SK-N-SH treated with all-trans-retinoic acid at 6 μM for 48 hours (cell line): Measurements from ENCODE around the gene VWF.
"Not testable (repeated sequence)": the region's sequence is repeated elsewhere in the genome, so short reads cannot be mapped to it uniquely, and the experiment has no call there.

Source experiments
- ATAC-seq: fragments of 200-7000 bp; cut with Tn5 transposase; 3 replicates; pipeline ENCODE4 v1.9.1; 2020; ENCODE audit warnings: mild to moderate bottlenecking, moderate library complexity
- ARNTL ChIP-seq: fragments of 450-650 bp; formaldehyde crosslinking; IDR thresholded peaks from 2 replicates; pipeline ENCODE4 v1.5.0; 2020; ENCODE audit warnings: low read depth, mild to moderate bottlenecking, moderate library complexity, borderline replicate concordance
- BACH2 ChIP-seq: fragments of 250-450 bp; sonication (Bioruptor Pico); IDR thresholded peaks from 2 replicates; pipeline ENCODE4 v1.9.0; 2021; ENCODE audit warnings: mild to moderate bottlenecking, borderline replicate concordance
- CSDC2 ChIP-seq: fragments of 250-450 bp; sonication (Bioruptor Pico); IDR thresholded peaks from 2 replicates; pipeline ENCODE4 v1.5.0; 2020; ENCODE audit warnings: mild to moderate bottlenecking, moderate library complexity
- ESRRG ChIP-seq: fragments of 250-450 bp; sonication (Bioruptor Pico); IDR thresholded peaks from 2 replicates; pipeline ENCODE4 v1.6.1; 2021; ENCODE audit warnings: mild to moderate bottlenecking
- GLIS3 ChIP-seq: fragments of 250-450 bp; sonication (Bioruptor Pico); IDR thresholded peaks from 2 replicates; pipeline ENCODE4 v1.5.0; 2020; ENCODE audit warnings: mild to moderate bottlenecking, moderate library complexity
- OSR1 ChIP-seq: fragments of 250-450 bp; sonication (Bioruptor Pico); IDR thresholded peaks from 2 replicates; pipeline ENCODE4 v1.8.0; 2022; ENCODE audit warnings: moderate library complexity, mild to moderate bottlenecking, inconsistent platforms
- PPARA ChIP-seq: fragments of 250-450 bp; sonication (Bioruptor Pico); IDR thresholded peaks from 2 replicates; pipeline ENCODE4 v1.5.0; 2020; ENCODE audit warnings: mild to moderate bottlenecking, borderline replicate concordance
- RARB ChIP-seq: fragments of 250-450 bp; sonication (Bioruptor Pico); IDR thresholded peaks from 2 replicates; pipeline ENCODE4 v1.8.0; 2021; ENCODE audit warnings: mild to moderate bottlenecking, moderate library complexity
- TCF4 ChIP-seq: fragments of 250-450 bp; sonication (Bioruptor Pico); IDR thresholded peaks from 2 replicates; pipeline ENCODE4 v1.8.0; 2021; ENCODE audit warnings: mild to moderate bottlenecking, moderate library complexity, borderline replicate concordance
- ZC3H10 ChIP-seq: fragments of 250-450 bp; sonication (Bioruptor Pico); IDR thresholded peaks from 2 replicates; pipeline ENCODE4 v1.5.1; 2021; ENCODE audit warnings: mild to moderate bottlenecking, moderate library complexity
- ZFP3 ChIP-seq: fragments of 250-450 bp; sonication (Bioruptor Pico); IDR thresholded peaks from 2 replicates; pipeline ENCODE4 v1.5.0; 2020; ENCODE audit warnings: mild to moderate bottlenecking, moderate library complexity
- ZFP30 ChIP-seq: fragments of 450-650 bp; formaldehyde crosslinking; IDR thresholded peaks from 2 replicates; pipeline ENCODE4 v1.5.0; 2022; ENCODE audit warnings: mild to moderate bottlenecking, moderate library complexity
- ZNF565 ChIP-seq: fragments of 450-650 bp; formaldehyde crosslinking; conservative IDR thresholded peaks from 2 replicates; pipeline ENCODE4 v1.5.0; 2020; ENCODE audit warnings: low read depth, mild to moderate bottlenecking, moderate library complexity
- ZNF70 ChIP-seq: fragments of 450-650 bp; formaldehyde crosslinking; IDR thresholded peaks from 2 replicates; pipeline ENCODE4 v1.5.0; 2020; ENCODE audit warnings: mild to moderate bottlenecking, moderate library complexity
- TF ChIP-seq, protein P1 (sequence below): fragments of 250-450 bp; sonication (Bioruptor Pico); IDR thresholded peaks from 2 replicates; pipeline ENCODE4 v1.5.1; 2021; ENCODE audit warnings: mild to moderate bottlenecking, moderate library complexity
- TF ChIP-seq, protein P2 (sequence below): fragments of 250-450 bp; sonication (Bioruptor Pico); IDR thresholded peaks from 2 replicates; pipeline ENCODE4 v1.5.0; 2020; ENCODE audit warnings: mild to moderate bottlenecking, moderate library complexity
- TF ChIP-seq, protein P3 (sequence below): fragments of 250-450 bp; sonication (Bioruptor Pico); IDR thresholded peaks from 2 replicates; pipeline ENCODE4 v1.8.0; 2021; ENCODE audit warnings: low read depth, mild to moderate bottlenecking, moderate library complexity, borderline replicate concordance
- TF ChIP-seq, protein P4 (sequence below): fragments of 250-450 bp; sonication (Bioruptor Pico); IDR thresholded peaks from 2 replicates; pipeline ENCODE4 v1.8.0; 2020; ENCODE audit warnings: mild to moderate bottlenecking, moderate library complexity, borderline replicate concordance

The VWF gene

DNA sequence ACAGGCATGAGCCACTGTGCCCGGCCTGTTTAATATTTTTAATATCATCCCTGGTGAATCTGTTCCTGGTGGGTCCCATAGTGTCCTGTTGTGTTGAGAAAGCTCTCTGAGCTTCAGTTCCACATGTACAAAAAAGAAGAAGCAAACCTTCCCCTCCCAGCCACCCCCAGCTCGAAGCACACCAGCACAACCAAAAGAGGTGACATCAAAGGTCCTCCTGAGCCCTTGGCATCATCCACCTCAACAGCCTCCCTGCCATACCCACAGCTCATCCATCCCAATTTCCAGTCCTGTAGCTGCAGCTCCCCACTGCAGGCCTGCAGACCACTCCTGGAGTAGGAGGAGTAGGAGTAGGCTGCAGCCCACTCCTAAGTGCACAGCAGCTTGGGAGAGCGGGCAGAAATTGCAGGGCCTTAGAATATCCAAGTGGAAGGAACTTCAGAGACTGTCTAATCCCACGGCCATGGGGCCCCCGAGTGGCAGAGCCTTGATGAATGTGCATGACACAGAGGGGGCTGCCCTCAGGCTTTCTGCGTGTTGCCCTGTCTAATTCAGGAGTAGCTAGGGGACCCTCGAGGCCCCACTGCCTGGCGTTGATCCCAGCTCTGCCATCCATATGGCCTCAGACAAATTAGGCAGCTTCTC is 39.1 kb upstream of the VWF start:
- no peak for TF ChIP-seq TCF4 (CRISPR knock-in tag)
- no peak for TF ChIP-seq ZFP3 (CRISPR knock-in tag)
- TF ChIP-seq, protein P1, sequence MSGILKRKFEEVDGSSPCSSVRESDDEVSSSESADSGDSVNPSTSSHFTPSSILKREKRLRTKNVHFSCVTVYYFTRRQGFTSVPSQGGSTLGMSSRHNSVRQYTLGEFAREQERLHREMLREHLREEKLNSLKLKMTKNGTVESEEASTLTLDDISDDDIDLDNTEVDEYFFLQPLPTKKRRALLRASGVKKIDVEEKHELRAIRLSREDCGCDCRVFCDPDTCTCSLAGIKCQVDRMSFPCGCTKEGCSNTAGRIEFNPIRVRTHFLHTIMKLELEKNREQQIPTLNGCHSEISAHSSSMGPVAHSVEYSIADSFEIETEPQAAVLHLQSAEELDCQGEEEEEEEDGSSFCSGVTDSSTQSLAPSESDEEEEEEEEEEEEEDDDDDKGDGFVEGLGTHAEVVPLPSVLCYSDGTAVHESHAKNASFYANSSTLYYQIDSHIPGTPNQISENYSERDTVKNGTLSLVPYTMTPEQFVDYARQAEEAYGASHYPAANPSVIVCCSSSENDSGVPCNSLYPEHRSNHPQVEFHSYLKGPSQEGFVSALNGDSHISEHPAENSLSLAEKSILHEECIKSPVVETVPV (CRISPR knock-in tag) = no peak
- no peak for TF ChIP-seq RARB
- TF ChIP-seq ZNF70 (CRISPR knock-in tag) = no peak
- TF ChIP-seq, protein P2, sequence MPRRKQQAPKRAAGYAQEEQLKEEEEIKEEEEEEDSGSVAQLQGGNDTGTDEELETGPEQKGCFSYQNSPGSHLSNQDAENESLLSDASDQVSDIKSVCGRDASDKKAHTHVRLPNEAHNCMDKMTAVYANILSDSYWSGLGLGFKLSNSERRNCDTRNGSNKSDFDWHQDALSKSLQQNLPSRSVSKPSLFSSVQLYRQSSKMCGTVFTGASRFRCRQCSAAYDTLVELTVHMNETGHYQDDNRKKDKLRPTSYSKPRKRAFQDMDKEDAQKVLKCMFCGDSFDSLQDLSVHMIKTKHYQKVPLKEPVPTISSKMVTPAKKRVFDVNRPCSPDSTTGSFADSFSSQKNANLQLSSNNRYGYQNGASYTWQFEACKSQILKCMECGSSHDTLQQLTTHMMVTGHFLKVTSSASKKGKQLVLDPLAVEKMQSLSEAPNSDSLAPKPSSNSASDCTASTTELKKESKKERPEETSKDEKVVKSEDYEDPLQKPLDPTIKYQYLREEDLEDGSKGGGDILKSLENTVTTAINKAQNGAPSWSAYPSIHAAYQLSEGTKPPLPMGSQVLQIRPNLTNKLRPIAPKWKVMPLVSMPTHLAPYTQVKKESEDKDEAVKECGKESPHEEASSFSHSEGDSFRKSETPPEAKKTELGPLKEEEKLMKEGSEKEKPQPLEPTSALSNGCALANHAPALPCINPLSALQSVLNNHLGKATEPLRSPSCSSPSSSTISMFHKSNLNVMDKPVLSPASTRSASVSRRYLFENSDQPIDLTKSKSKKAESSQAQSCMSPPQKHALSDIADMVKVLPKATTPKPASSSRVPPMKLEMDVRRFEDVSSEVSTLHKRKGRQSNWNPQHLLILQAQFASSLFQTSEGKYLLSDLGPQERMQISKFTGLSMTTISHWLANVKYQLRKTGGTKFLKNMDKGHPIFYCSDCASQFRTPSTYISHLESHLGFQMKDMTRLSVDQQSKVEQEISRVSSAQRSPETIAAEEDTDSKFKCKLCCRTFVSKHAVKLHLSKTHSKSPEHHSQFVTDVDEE (CRISPR knock-in tag) = no peak
- no peak for TF ChIP-seq PPARA
- TF ChIP-seq, protein P3, sequence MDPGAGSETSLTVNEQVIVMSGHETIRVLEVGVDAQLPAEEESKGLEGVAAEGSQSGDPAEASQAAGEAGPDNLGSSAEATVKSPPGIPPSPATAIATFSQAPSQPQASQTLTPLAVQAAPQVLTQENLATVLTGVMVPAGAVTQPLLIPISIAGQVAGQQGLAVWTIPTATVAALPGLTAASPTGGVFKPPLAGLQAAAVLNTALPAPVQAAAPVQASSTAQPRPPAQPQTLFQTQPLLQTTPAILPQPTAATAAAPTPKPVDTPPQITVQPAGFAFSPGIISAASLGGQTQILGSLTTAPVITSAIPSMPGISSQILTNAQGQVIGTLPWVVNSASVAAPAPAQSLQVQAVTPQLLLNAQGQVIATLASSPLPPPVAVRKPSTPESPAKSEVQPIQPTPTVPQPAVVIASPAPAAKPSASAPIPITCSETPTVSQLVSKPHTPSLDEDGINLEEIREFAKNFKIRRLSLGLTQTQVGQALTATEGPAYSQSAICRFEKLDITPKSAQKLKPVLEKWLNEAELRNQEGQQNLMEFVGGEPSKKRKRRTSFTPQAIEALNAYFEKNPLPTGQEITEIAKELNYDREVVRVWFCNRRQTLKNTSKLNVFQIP (CRISPR knock-in tag) = no peak
- no peak for TF ChIP-seq ESRRG
- ATAC-seq = no peak

DNA sequence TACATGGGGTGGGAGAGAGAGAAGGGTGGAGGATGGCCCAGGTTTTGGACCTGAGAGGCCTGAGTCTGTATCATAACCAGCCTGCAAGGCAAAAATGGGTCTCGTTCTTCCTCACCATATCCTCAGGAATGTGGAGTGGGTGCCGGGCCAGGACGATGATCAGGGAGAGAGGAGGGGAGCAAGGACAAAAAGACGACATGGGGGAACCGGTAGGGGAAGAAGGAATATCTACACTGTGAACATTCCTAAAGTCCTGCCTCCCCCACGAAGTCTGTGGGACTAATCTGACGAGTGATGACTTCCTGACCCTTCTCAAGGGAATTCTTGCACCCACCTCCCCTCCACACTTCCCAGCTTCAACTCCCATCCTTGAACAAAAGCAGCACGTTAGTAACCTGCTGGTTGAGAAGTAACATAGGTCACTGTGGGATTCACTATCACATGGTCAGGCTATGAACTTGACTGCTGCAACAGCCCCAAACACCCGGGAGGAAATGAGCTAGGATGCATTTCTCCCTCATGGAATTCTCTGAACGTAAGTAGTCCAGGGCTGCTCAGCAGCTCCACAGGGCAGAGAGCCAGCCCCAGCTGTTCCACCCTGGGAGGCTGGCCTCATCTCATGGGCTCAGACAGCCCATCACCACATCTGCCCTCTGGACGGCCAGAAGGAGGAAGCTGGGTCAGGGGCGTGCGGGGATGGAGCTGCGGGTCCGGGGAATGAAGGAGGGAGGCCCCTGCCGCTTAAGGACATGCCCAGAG is 36.8 kb upstream of the VWF start:
- no peak for ATAC-seq
- TF ChIP-seq CSDC2 (no peak), GLIS3 (CRISPR knock-in tag) (no peak), RARB (no peak), ZFP30 (CRISPR knock-in tag) (no peak)
- TF ChIP-seq, protein P4, sequence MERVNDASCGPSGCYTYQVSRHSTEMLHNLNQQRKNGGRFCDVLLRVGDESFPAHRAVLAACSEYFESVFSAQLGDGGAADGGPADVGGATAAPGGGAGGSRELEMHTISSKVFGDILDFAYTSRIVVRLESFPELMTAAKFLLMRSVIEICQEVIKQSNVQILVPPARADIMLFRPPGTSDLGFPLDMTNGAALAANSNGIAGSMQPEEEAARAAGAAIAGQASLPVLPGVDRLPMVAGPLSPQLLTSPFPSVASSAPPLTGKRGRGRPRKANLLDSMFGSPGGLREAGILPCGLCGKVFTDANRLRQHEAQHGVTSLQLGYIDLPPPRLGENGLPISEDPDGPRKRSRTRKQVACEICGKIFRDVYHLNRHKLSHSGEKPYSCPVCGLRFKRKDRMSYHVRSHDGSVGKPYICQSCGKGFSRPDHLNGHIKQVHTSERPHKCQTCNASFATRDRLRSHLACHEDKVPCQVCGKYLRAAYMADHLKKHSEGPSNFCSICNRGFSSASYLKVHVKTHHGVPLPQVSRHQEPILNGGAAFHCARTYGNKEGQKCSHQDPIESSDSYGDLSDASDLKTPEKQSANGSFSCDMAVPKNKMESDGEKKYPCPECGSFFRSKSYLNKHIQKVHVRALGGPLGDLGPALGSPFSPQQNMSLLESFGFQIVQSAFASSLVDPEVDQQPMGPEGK (CRISPR knock-in tag) = no peak
- TF ChIP-seq, all 23 proteins: peak for 0

DNA sequence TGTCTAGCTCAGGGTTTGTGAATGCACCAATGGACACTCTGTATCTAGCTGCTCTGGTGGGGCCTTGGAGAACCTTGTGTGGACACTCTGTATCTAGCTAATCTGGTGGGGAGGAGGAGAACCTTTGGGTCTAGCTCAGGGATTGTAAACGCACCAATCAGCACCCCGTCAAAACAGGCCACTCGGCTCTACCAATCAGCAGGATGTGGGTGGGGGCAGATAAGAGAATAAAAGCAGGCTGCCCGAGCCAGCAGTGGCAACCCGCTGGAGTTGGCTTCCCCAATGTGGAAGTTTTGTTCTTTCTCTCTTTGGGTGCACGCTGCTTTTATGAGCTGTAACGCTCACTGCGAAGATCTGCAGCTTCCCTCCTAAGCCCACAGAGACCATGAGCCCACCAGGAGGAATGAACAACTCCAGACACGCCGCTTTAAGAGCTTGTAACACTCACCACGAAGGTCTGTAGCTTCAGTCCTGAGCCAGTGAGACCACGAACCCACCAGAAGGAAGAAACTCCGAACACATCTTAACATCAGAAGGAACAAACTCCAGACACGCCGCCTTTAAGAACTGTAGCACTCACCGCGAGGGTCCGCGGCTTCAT is 35.7 kb upstream of the VWF start:
- ATAC-seq = not testable (repeated sequence)

DNA sequence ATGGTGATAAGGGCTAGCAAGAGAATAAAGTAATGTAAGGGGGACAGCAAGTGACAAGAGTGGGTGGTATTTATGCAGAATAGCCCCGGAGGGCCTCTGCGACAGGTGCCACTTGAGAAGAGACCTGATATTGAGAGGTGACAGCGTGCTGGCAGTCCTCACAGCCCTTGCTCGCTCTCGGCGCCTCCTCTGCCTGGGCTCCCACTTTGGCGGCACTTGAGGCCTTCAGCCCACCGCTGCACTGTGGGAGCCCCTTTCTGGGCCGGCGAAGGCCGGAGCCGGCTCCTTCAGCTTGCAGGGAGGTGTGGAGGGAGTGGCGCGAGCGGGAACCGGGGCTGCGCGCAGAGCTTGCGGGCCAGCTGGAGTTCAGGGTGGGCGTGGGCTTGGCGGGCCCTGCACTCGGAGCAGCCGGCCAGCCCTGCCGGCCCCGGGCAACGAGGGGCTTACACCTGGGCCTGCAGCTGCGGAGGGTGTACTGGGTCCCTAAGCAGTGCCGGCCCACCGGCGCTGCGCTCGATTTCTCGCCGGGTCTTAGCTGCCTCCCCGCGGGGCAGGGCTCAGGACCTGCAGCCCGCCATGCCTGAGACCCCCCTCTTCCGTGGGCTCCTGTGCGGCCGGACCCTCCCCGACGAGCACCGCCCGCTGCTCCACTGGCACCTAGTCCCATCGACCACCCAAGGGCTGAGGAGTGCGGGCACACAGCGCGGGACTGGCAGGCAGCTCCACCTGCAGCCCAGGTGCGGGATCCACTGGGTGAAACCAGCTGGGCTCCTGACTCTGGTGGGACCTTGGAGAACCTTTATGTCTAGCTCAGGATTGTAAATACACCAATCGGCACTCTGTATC is 34.9 kb upstream of the VWF start:
- not testable (repeated sequence) for ATAC-seq

DNA sequence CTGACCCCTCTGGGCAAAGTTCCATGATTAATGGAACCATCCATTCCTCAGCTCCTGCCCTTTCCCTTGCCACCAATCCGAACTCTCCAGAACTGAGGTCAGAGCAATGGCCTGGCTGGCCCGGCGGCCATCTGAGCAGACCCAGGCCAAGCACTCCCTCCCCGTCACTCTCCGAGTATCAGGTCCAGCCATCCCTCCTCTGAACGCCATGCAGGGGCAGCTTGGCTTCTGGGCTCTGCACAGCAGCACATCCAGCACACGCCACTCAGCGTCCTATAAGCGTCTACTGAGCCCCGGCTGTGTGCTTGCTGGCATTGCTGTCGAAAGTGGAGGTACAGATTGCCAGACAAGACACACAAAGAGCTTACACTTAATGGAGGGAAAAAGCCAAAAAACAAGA is 34.3 kb upstream of the VWF start:
- no peak for ATAC-seq
- TF ChIP-seq ARNTL (CRISPR knock-in tag) = no peak
- no peak for TF ChIP-seq ZC3H10
- TF ChIP-seq ZNF70 (CRISPR knock-in tag) = no peak
- no peak for TF ChIP-seq ZNF565 (CRISPR knock-in tag)
- no peak for TF ChIP-seq ZFP3 (CRISPR knock-in tag)
- TF ChIP-seq, protein P1 (CRISPR knock-in tag) = no peak
- no peak for TF ChIP-seq RARB
- TF ChIP-seq TCF4 (CRISPR knock-in tag) = no peak
- TF ChIP-seq, protein P2 (CRISPR knock-in tag) = no peak
- no peak for TF ChIP-seq OSR1 (CRISPR knock-in tag)
- no peak for TF ChIP-seq ESRRG
- TF ChIP-seq BACH2 = no peak
- TF ChIP-seq ZFP30 (CRISPR knock-in tag) = no peak
